ENCODE results near the gene SNX18.
"Not testable (repeated sequence)": the region's sequence is repeated elsewhere in the genome, so short reads cannot be mapped to it uniquely, and the experiment has no call there.

SNX18 gene

DNA sequence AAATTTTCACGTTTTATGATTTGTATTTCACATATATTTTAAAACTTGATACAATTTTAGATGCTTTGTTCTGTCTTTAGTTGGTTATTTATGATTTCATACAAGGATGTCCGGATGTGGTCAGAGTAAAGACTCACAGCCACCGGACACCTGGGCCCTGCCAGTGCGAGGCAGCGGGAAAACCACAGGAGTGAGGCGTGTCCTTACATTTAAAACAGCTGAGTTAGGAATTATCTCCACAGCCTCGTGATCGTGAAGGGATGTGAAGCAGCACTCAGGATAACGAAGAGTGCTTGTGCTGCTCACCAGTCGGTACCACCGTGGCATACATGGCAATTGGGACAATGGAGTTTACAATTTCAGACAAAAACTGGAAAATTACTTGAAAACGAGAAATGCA, 14.0 kb downstream of the SNX18 start:
- no peak for DNase-seq (ENCODE audit: low read depth)
- H3K4me1 ChIP-seq (ENCODE audit: control insufficient read depth, insufficient read depth, low read length): peaks cover 42% of the 10 kb centered on the region
- H3K4me3 ChIP-seq (ENCODE audit: low read length): no peak overlapping the region
- H3K27me3 ChIP-seq (replicated peaks; ENCODE audit: control insufficient read depth, insufficient read depth, low read length): no peaks in the 10 kb centered on the region
- no peak overlapping the region for H3K9ac ChIP-seq (ENCODE audit: low read length)
- no peaks in the 10 kb centered on the region for H3K9me3 ChIP-seq (ENCODE audit: control insufficient read depth, low read length)
- H3K36me3 ChIP-seq (ENCODE audit: control insufficient read depth, insufficient read depth, low read length, severe bottlenecking): no peaks in the 10 kb centered on the region

DNA sequence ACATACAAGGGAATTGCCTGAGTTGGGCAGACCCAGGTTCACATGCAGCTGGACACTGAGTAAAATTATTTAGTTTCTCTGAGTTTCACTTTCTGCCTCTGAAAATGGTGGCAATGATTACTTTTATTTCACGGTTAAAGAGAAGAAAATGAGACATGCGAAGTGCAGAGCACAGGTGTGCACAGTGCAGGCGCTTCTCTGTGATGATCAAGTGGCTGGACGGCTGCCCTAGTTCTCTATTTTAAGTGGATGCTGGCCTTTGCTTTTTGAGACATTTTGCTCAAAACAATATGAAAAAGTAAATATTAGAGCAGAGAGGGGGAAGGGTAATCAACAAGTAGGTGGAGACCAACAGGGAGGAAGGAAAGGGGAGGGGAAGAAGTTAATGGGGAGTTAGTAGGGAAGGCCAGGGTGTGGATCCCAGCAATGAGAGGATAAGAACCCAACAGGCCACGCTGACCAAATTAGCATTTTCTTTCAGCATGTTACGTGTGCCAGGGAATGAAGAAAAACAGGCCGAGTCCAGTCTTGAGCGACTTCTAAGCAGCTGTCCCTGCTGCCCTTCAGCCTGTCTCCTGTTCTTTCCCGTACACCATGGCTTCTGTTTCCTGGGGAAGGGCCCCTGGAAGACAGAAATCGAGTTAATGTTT, 16.1 kb downstream of the SNX18 start:
- Histone ChIP-seq H3K36me3 (ENCODE audit: control insufficient read depth, insufficient read depth, low read length, severe bottlenecking) (no peaks in the 10 kb centered on the region), H3K9ac (ENCODE audit: low read length) (peak overlapping the region; percentile 30), H3K4me1 (ENCODE audit: control insufficient read depth, insufficient read depth, low read length) (peaks cover 45% of the 10 kb centered on the region), H3K9me3 (ENCODE audit: control insufficient read depth, low read length) (no peaks in the 10 kb centered on the region), H3K27me3 (replicated peaks; ENCODE audit: control insufficient read depth, insufficient read depth, low read length) (no peaks in the 10 kb centered on the region), H3K4me3 (ENCODE audit: low read length) (no peak overlapping the region)
- peak; percentile 42 for DNase-seq (ENCODE audit: low read depth)

DNA sequence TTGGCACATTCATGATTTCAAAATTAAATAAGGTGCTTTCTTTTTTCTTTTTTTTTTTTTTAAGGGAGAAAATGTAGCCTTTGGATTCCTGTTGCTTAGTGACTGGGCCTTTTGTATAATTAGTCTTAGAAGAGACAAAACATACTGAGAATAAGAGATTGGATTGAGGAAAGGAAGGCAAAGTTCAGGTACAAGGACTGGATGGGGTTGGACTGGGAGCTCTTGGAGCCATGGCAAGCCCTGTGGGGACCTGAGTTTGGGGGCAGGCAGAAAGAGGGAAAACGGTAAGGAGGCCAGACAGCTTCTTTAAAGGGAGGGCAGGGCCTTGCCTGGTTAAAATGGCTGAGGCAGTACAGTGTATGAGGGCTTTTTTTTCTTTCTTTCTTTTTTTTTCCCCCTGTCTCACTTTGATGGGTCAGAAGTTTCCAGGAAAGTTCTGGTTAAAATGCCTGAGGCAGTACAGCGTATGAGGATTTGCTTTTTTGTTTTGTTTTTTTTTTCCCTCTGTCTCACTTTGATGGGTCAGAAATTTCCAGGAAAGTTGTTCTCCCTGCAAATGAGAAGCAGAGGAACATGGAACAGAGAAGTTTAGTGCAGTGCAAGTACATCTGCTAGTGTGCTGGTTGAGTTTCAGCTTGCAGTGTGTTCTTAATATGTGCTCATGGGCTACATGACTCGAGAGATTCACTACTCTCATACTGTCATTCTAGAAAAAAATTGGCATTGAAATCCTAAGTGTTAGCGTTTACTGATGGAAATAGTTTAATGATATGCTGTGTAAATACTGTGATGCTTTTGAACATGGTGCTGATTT, 16.8 kb downstream of the SNX18 start:
- Histone ChIP-seq H3K36me3 (ENCODE audit: control insufficient read depth, insufficient read depth, low read length, severe bottlenecking) (no peaks in the 10 kb centered on the region), H3K4me1 (ENCODE audit: control insufficient read depth, insufficient read depth, low read length) (peaks cover 37% of the 10 kb centered on the region), H3K4me3 (ENCODE audit: low read length) (no peak overlapping the region), H3K9me3 (ENCODE audit: control insufficient read depth, low read length) (no peaks in the 10 kb centered on the region), H3K9ac (ENCODE audit: low read length) (peak overlapping the region; percentile 30), H3K27me3 (replicated peaks; ENCODE audit: control insufficient read depth, insufficient read depth, low read length) (no peaks in the 10 kb centered on the region)
- DNase-seq (ENCODE audit: low read depth): no peak

DNA sequence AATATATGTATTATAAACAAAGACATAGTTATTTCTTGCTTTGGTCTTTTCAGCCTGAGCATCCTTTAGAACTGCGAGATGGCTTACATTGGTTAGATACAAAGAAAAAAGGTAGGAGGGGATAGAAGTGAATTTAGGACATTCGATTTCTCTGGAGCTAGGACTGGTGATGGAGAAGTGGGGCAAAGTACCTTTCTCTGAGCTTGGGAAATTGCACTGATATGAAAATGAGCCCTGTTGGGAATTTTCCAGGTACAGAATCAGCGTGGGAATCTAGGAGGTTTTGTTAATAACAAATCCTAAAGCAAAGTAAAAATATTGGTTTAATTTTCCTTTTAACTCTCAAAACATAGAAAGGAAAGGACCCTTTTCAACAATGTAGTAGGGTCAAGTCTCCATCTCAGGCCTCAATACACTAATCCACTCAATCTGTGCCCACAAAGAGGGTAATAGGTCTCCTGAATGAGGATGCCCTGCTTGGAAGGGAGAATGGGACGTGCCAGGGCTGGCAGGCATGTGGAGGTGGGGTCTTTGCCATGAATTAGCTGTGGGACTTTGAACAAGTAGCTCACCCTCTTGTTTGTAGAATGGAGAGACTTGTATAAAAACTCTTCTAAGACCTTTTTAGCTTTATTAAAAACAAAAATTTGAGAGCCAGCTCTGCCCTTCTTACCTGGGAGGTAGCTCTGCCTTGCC, 17.7 kb downstream of the SNX18 start:
- no peak overlapping the region for H3K9ac ChIP-seq (ENCODE audit: low read length)
- H3K4me3 ChIP-seq (ENCODE audit: low read length): no peak overlapping the region
- H3K9me3 ChIP-seq (ENCODE audit: control insufficient read depth, low read length): no peaks in the 10 kb centered on the region
- no peak for DNase-seq (ENCODE audit: low read depth)
- no peaks in the 10 kb centered on the region for H3K36me3 ChIP-seq (ENCODE audit: control insufficient read depth, insufficient read depth, low read length, severe bottlenecking)
- H3K27me3 ChIP-seq (replicated peaks; ENCODE audit: control insufficient read depth, insufficient read depth, low read length): no peaks in the 10 kb centered on the region
- peaks cover 35% of the 10 kb centered on the region for H3K4me1 ChIP-seq (ENCODE audit: control insufficient read depth, insufficient read depth, low read length)

DNA sequence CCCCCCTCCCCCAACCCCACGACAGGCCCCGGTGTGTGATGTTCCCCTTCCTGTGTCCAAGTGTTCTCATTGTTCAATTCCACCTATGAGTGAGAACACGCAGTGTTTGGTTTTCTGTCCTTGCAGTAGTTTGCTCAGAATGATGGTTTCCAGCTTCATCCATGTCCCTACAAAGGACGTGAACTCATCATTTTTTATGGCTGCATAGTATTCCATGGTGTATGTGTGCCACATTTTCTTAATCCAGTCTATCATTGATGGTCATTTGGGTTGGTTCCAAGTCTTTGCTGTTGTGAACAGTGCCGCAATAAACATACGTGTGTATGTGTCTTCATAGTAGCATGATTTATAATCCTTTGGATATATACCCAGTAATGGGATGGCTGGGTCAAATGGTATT, 18.8 kb downstream of the SNX18 start:
- not testable (repeated sequence) for H3K27me3 ChIP-seq (replicated peaks; ENCODE audit: control insufficient read depth, insufficient read depth, low read length); DNase-seq (ENCODE audit: low read depth)
- peaks cover 35% of the 10 kb centered on the region for H3K4me1 ChIP-seq (ENCODE audit: control insufficient read depth, insufficient read depth, low read length)

DNA sequence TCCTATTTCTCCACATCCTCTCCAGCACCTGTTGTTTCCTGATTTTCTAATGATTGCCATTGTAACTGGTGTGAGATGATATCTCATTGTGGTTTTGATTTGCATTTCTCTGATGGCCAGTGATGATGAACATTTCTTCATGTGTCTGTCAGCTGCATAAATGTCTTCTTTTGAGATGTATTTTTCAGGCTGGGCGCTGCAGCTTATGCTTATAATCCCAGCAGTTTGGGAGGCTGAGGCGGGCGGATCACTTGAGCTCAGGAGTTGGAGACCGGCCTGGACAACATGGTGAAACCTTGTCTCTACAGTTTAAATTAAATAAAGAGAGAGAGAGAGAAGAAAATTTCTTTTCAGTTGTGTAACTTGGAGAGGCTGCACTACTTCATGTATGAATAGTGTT, 19.3 kb downstream of the SNX18 start:
- H3K9me3 ChIP-seq (ENCODE audit: control insufficient read depth, low read length); H3K27me3 ChIP-seq (replicated peaks; ENCODE audit: control insufficient read depth, insufficient read depth, low read length): not testable (repeated sequence)

More for the DNA sequence above, 18.8 kb downstream of the SNX18 start:
- H3K36me3 ChIP-seq (ENCODE audit: control insufficient read depth, insufficient read depth, low read length, severe bottlenecking); H3K9me3 ChIP-seq (ENCODE audit: control insufficient read depth, low read length); H3K9ac ChIP-seq (ENCODE audit: low read length); H3K4me3 ChIP-seq (ENCODE audit: low read length): not testable (repeated sequence)

DNA sequence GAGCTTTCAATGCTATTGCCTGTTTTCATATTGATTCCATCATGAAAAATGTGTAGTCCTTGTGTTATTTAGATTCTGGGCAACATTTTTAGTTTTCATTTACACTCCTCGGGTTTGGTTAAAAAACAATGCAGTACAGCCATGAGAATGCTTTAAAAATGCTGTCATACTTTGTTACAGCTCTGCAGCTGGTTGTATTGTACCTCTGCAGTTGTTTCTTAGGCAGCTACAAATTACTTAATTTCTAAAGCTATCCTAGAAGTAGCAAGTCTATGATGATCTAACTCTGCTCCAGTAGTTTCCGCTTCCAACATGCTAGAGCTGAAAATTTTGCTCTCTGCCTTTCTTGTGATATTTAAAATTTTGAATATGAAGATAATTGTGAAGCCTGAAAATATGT, 20.2 kb downstream of the SNX18 start:
- Histone ChIP-seq H3K4me1 (ENCODE audit: control insufficient read depth, insufficient read depth, low read length) (peaks cover 35% of the 10 kb centered on the region), H3K4me3 (ENCODE audit: low read length) (peak overlapping the region; percentile 22), H3K36me3 (ENCODE audit: control insufficient read depth, insufficient read depth, low read length, severe bottlenecking) (no peaks in the 10 kb centered on the region), H3K9me3 (ENCODE audit: control insufficient read depth, low read length) (no peaks in the 10 kb centered on the region), H3K27me3 (replicated peaks; ENCODE audit: control insufficient read depth, insufficient read depth, low read length) (no peaks in the 10 kb centered on the region), H3K9ac (ENCODE audit: low read length) (peak overlapping the region; percentile 28)
- DNase-seq (ENCODE audit: low read depth): peak; percentile 53

More for the DNA sequence above, 19.3 kb downstream of the SNX18 start:
- not testable (repeated sequence) for H3K4me3 ChIP-seq (ENCODE audit: low read length); H3K36me3 ChIP-seq (ENCODE audit: control insufficient read depth, insufficient read depth, low read length, severe bottlenecking); DNase-seq (ENCODE audit: low read depth); H3K9ac ChIP-seq (ENCODE audit: low read length)
- peaks cover 35% of the 10 kb centered on the region for H3K4me1 ChIP-seq (ENCODE audit: control insufficient read depth, insufficient read depth, low read length)

DNA sequence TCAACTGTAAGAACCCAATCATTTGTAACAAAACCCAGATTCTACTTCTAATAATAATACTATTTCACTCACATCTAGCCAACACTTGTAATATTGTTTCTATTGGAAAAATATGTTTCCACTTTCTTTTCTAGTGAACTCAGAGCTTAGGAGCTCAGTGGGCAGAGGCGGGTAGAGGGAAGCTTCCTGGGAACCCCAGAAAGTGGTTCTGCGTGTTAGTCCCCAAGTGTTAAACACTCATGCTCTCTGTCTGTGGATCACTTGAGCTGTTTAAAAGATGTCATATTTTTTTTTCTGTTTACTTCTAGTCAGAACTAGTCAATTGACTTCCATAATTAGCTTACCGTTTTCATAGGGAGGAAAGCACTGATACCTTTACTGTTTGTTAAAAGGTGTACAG, 20.6 kb downstream of the SNX18 start:
- Histone ChIP-seq H3K9me3 (ENCODE audit: control insufficient read depth, low read length) (no peaks in the 10 kb centered on the region), H3K36me3 (ENCODE audit: control insufficient read depth, insufficient read depth, low read length, severe bottlenecking) (peaks cover under 1% of the 10 kb centered on the region), H3K27me3 (replicated peaks; ENCODE audit: control insufficient read depth, insufficient read depth, low read length) (no peaks in the 10 kb centered on the region), H3K4me3 (ENCODE audit: low read length) (no peak overlapping the region), H3K4me1 (ENCODE audit: control insufficient read depth, insufficient read depth, low read length) (peaks cover 34% of the 10 kb centered on the region), H3K9ac (ENCODE audit: low read length) (no peak overlapping the region)
- DNase-seq (ENCODE audit: low read depth): no peak

DNA sequence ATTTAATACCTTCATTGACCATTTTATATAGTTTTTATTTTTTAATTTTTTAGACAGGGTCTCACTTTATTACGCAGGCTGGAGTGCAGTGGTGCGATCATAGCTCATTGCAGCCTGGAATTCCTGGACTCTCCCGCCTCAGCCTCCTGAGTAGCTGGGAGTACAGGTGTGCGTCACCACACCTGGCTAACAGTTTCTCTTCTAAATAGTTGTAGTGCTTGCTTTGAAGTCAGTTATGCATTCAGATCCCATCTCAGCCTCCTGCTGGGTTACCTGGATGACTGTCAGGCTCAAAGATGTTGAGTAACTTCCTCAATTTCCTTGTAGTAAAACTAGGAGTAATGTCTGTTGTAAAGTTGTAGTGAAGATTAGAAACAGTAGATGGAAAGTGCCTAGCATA, 21.4 kb downstream of the SNX18 start:
- DNase-seq (ENCODE audit: low read depth): no peak
- Histone ChIP-seq H3K4me1 (ENCODE audit: control insufficient read depth, insufficient read depth, low read length) (peaks cover 26% of the 10 kb centered on the region), H3K36me3 (ENCODE audit: control insufficient read depth, insufficient read depth, low read length, severe bottlenecking) (peaks cover 7% of the 10 kb centered on the region), H3K9me3 (ENCODE audit: control insufficient read depth, low read length) (no peaks in the 10 kb centered on the region), H3K27me3 (replicated peaks; ENCODE audit: control insufficient read depth, insufficient read depth, low read length) (no peaks in the 10 kb centered on the region), H3K4me3 (ENCODE audit: low read length) (no peak overlapping the region), H3K9ac (ENCODE audit: low read length) (no peak overlapping the region)

DNA sequence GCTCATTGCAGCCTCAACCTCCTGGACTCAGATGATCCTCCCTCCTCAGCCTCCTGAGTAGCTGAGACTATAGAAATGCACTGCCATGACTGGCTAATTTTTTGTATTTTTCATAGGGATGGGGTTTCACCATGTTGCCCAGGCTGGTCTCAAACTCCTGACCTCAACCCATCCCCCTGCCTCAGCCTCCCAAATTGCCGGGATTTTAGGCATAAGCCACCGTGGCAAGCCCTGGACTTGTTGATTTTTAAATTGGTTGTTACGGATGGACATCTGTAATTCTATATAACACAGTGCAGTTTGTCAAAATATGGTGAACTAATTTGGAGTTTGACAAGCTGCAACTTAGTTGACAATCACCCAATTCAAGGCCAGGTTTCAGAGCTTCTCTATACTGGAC, 22.7 kb downstream of the SNX18 start:
- Histone ChIP-seq H3K4me3 (ENCODE audit: low read length) (no peak overlapping the region), H3K36me3 (ENCODE audit: control insufficient read depth, insufficient read depth, low read length, severe bottlenecking) (peaks cover 7% of the 10 kb centered on the region), H3K27me3 (replicated peaks; ENCODE audit: control insufficient read depth, insufficient read depth, low read length) (no peaks in the 10 kb centered on the region), H3K9ac (ENCODE audit: low read length) (no peak overlapping the region), H3K4me1 (ENCODE audit: control insufficient read depth, insufficient read depth, low read length) (peaks cover 22% of the 10 kb centered on the region), H3K9me3 (ENCODE audit: control insufficient read depth, low read length) (no peaks in the 10 kb centered on the region)
- no peak for DNase-seq (ENCODE audit: low read depth)

Measured in adipocyte (in vitro differentiated cells).